Endothelial cell (in vitro differentiated cells): ENCODE measurements around the gene C2orf80. TPM values are rescaled to one million over a fixed set of nuclear protein-coding genes. Genes with fewer than 3 reads are reported as not detected.

ENCODE experiments used
- DNase-seq: peaks from one replicate; pipeline ENCODE4 v3.0.0; 2021; ENCODE audit warnings: low spot score
- H3K27ac Mint-ChIP-seq: one replicate; pipeline ENCODE4 v1.8.0; 2021; ENCODE audit warnings: mixed read lengths, inconsistent platforms; ENCODE audit not compliant: unreplicated experiment
- H3K27me3 Mint-ChIP-seq: one replicate; pipeline ENCODE4 v1.8.0; 2021; ENCODE audit warnings: mild to moderate bottlenecking, moderate library complexity, mixed read lengths, inconsistent platforms; ENCODE audit not compliant: unreplicated experiment
- H3K36me3 Mint-ChIP-seq: one replicate; pipeline ENCODE4 v1.8.0; 2021; ENCODE audit warnings: mild to moderate bottlenecking, low read depth, mixed read lengths, inconsistent platforms; ENCODE audit not compliant: unreplicated experiment
- H3K4me1 Mint-ChIP-seq: one replicate; pipeline ENCODE4 v1.8.0; 2021; ENCODE audit warnings: mild to moderate bottlenecking, mixed read lengths, inconsistent platforms; ENCODE audit not compliant: unreplicated experiment
- H3K4me3 Mint-ChIP-seq: one replicate; pipeline ENCODE4 v1.8.0; 2021; ENCODE audit warnings: mild to moderate bottlenecking, mixed read lengths, inconsistent platforms; ENCODE audit not compliant: unreplicated experiment
- H3K9me3 Mint-ChIP-seq: one replicate; pipeline ENCODE4 v1.8.0; 2021; ENCODE audit warnings: mixed read lengths, inconsistent platforms; ENCODE audit not compliant: unreplicated experiment
- CTCF ChIP-seq: fragments of 200-600 bp; sonication (generic); IDR thresholded peaks from one replicate; pipeline ENCODE4 v1.5.0; 2021; ENCODE audit warnings: antibody characterized with exemption; ENCODE audit not compliant: unreplicated experiment
- long read RNA-seq: library from polyadenylated mRNA; unstranded; transcript quantifications from one replicate; pipeline ENCODE4 v2.0.0, GENCODE V29; 2020; ENCODE audit not compliant: unreplicated experiment
- total RNA-seq: library from RNA; stranded (reverse); fragmentation: NEBNext Ultra II Directional; extraction: Animal tissue kit (Norgen Biotek cat#: 25700); gene quantifications from one replicate; pipeline ENCODE4 v1.2.1, GENCODE V29; 2021; ENCODE audit not compliant: unreplicated experiment

The C2orf80 gene
- not detected for total RNA-seq
- long read RNA-seq = 0 reads

GRCh38 chr2:208189810-208190503, at the start of gene C2orf80:
Gene C2orf80 (minus strand): TSS chr2:208190030. CDS start chr2:208186986, 3,044 bp downstream.
- Mint-ChIP-seq H3K27me3 (peaks cover 2% of the 10 kb centered on the region), H3K4me3 (no peak within 1 kb of the TSS), H3K27ac (no peak within 1 kb of the TSS), H3K9me3 (no peaks in the 10 kb centered on the region), H3K36me3 (no peaks in the 10 kb centered on the region), H3K4me1 (no peaks in the 10 kb centered on the region)
- TF ChIP-seq CTCF = no peak
- DNase-seq = no peak

- Mint-ChIP-seq H3K27me3 (peaks cover 2% of the 10 kb centered on the region), H3K9me3 (peaks cover 6% of the 10 kb centered on the region), H3K36me3 (peaks cover 56% of the 10 kb centered on the region), H3K4me1 (no peaks in the 10 kb centered on the region), H3K27ac (no peak overlapping the region), H3K4me3 (peak overlapping the region; percentile 6)
- DNase-seq = no peak
- no peak for TF ChIP-seq CTCF
These were observed 46.0 kb upstream of the C2orf80 start for GRCh38 chr2:208235860-208236259.

GRCh38 chr2:208234786-208235185, 45.0 kb upstream of the C2orf80 start:
- H3K9me3 Mint-ChIP-seq = peaks cover 6% of the 10 kb centered on the region
- peaks cover under 1% of the 10 kb centered on the region for H3K27me3 Mint-ChIP-seq
- TF ChIP-seq CTCF = no peak
- DNase-seq = no peak
- H3K4me3 Mint-ChIP-seq = no peak overlapping the region
- no peaks in the 10 kb centered on the region for H3K4me1 Mint-ChIP-seq
- H3K36me3 Mint-ChIP-seq = peaks cover 48% of the 10 kb centered on the region
- H3K27ac Mint-ChIP-seq = no peak overlapping the region

- TF ChIP-seq CTCF = no peak
- H3K4me1 Mint-ChIP-seq = no peaks in the 10 kb centered on the region
- peaks cover 6% of the 10 kb centered on the region for H3K9me3 Mint-ChIP-seq
- H3K27me3 Mint-ChIP-seq = no peaks in the 10 kb centered on the region
- H3K4me3 Mint-ChIP-seq = no peak overlapping the region
- H3K27ac Mint-ChIP-seq = no peak overlapping the region
- DNase-seq = no peak
- H3K36me3 Mint-ChIP-seq = peaks cover 8% of the 10 kb centered on the region
These were observed 38.6 kb upstream of the C2orf80 start for GRCh38 chr2:208228476-208228875.

GRCh38 chr2:208227581-208228232, 37.9 kb upstream of the C2orf80 start:
- TF ChIP-seq CTCF = no peak
- no peak for DNase-seq

More at GRCh38 chr2:208227581-208228232, 37.9 kb upstream of the C2orf80 start:
- Mint-ChIP-seq H3K9me3 (peaks cover 6% of the 10 kb centered on the region), H3K4me3 (no peak overlapping the region), H3K27ac (no peak overlapping the region), H3K4me1 (no peaks in the 10 kb centered on the region), H3K36me3 (peaks cover 8% of the 10 kb centered on the region), H3K27me3 (no peaks in the 10 kb centered on the region)
